ENCODE results near the gene ARHGAP42. TPM values are rescaled to one million over a fixed set of nuclear protein-coding genes. Genes with fewer than 3 reads are reported as not detected.
"Not testable (repeated sequence)": the region's sequence is repeated elsewhere in the genome, so short reads cannot be mapped to it uniquely, and the experiment has no call there.

The ARHGAP42 gene
- total RNA-seq, result 45.4 TPM

DNA sequence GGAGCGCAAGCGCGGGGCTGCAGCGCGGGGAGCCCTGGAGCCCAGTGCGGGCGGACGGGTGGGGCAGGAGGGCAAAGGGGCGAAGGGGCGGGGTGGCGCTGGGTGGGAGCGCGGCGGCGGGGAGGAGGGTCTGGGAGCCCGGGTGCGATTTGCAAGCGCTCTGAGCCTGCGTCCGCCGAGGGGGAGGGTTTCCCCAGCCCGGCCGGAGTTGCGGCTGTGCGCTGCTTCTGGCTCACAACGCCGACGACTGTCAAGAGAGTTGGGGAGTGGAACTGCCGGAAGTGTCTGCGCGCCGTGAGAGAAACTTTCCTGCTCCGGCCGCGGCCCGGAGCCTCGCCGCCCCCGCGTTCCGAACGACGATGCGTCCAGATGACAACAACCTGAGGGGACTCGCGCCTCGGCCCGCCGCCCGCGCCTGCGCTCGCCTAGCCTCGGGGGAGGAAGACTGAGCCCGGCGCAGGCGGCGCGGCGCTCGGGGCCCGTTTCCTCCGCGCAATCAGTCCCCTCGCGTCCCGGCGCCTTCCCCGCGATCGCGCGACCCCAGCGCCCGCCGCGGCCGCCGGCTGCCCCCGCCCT is at the start of gene ARHGAP42:
TSS of gene ARHGAP42 (plus strand) at position 235 of the 576 bp plus-strand sequence. CDS start 391 bp downstream, outside the sequence.
- DNase-seq, result peak; percentile 89

- DNase-seq, result peak; percentile 78
Observed at GRCh38 chr11:100637706-100638105, 49.4 kb upstream of the ARHGAP42 start.

DNA sequence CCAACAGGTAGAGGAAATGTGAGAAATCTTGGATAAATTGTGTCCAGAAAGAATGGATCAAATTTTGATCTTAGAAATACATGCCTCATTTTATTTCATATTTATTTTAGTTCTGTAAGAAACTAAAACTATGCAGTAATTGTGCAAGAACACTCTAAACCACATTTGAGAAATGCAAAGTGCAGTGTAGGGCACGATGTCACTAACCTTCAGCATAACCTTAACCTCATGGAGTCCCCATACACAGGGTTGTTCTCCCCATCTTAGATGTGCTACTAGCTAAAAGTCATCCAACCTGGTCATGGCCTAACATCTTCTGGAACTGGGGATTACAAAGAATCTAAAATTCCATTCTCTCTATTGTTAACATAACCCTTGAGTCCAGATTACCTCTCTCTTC is 48.4 kb upstream of the ARHGAP42 start:
- no peak for DNase-seq

GRCh38 chr11:100639140-100639539 is 47.9 kb upstream of the ARHGAP42 start:
- peak; percentile 65 for DNase-seq

GRCh38 chr11:100640071-100640470 is 47.0 kb upstream of the ARHGAP42 start:
- no peak for DNase-seq

- peak; percentile 83 for DNase-seq
Observed at GRCh38 chr11:100640646-100641045, 46.4 kb upstream of the ARHGAP42 start.

GRCh38 chr11:100641456-100641855 is 45.6 kb upstream of the ARHGAP42 start:
- DNase-seq, result no peak

- no peak for DNase-seq
Observed at GRCh38 chr11:100646545-100646944, 40.5 kb upstream of the ARHGAP42 start.

DNA sequence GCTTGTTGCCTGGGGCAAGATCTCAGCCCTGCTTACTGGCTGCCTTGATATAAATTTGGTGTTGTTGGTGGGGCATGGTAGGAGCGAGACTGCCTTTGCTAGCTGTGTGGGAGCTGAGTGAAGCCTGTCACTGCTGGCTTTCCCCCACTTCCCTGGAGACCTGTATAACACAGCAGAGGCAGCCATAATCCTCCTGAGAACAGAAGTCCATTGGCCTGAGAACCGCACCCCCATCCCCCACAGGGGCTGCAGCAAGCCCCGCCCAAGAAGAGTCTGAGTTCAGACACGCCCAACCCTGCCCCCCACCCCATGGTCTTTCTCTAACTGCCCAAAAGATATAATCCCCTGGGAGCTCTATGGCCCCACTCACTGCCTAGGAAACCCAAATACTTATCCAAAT is 39.2 kb upstream of the ARHGAP42 start:
- DNase-seq, result no peak

DNA sequence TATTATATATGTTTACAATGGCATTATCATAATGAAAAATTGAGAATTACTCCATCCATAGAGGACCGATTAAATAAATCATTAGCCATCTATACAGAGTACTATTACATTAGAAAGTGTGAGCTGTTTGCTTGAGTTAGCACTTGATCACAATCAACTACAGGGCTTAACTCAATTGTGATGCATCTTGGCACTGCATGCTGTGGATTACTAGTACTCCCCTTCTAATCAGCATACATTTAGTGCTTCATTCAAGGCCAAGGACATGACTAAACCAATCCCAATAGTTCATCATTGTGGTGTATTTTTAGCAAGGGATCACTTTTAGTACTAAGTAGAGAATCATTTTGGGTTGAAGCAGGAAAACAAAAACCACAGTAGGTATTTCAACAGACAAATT is 23.5 kb upstream of the ARHGAP42 start:
- DNase-seq, result no peak

DNA sequence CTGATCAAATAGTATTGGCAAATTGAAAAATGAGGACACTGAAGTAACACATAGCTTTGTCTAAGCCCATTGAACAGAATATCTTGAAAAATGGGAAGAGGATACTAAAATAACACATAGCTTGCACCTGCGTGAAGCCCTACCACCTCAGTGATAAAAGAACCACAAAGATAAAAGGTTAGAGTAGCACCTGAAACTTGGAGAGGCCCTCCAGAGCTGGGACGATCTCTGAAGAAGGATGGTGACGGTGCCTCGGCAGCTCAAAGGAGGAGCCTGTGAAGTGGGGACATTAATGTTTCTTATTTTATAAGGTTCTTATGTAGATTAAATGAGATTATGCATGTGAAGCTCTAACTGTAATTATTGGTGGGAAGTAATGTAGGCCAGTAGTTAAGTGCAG is 23.1 kb upstream of the ARHGAP42 start:
- no peak for DNase-seq

GRCh38 chr11:100666816-100667215 is 20.3 kb upstream of the ARHGAP42 start:
- DNase-seq, result not testable (repeated sequence)

GRCh38 chr11:100667449-100667848 is 19.6 kb upstream of the ARHGAP42 start:
- DNase-seq, result no peak

GRCh38 chr11:100670140-100670539 is 16.9 kb upstream of the ARHGAP42 start:
- no peak for DNase-seq

- DNase-seq, result no peak
Observed at GRCh38 chr11:100671471-100671870, 15.6 kb upstream of the ARHGAP42 start.

GRCh38 chr11:100672498-100673033 is 14.5 kb upstream of the ARHGAP42 start:
- no peak for DNase-seq

DNA sequence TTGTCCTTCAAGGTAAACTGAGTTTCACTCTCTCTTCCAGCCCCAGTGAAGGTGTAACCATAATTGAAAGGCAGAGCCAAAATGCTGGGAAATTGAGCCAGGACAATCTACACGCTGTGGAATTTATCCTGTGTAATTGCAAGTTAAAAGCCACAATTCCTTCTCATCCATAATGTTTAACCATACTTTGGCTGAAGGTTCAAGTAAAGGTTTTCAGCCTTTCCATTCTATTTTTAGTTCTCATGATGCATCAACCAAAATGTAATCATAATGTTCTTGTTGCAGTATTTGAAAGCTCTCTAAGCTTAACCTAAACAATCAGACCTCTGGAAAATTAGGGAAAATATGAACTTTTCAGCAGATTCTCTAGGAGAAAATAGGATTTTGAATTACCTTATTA is 14.0 kb upstream of the ARHGAP42 start:
- DNase-seq, result no peak

DNA sequence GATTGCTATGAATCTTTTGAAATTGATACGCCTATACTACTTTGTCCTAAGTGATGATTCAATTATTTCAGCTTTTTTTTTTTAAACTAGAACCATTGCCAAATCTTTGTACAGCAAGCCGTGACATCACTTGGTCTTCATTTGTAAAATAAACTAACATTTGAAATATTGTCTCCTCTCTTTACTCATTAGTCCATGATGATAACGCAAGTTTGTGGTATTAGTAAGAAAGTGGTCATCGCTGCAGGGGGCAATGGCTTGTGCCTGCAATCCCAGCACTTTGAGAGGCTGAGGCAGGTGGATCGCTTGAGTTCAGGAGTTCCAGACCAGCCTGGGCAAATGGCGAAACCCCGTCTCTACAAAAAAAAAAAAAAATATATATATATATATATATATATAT is 12.9 kb upstream of the ARHGAP42 start:
- DNase-seq, result no peak

- DNase-seq, result no peak
Observed at GRCh38 chr11:100675115-100675650, 11.9 kb upstream of the ARHGAP42 start.

DNA sequence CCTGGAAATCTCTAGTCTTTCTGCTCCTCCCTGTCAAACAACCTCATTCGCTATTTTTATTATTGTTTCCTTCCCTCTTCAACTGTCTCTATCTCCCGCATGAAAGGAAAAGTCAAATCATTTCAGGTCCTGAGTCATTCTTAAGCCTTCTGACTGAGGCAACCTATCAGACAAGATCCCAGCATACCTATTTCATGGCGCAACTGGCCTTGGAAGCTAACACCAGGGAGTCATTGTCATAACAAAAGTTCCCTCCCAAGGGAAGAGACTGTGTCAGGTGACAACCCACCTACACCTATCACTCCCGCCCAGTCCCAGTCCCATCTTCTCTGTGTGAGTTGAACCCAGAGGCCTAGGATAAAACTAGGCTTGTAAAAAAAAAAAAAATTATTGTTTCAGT is 10.2 kb upstream of the ARHGAP42 start:
- no peak for DNase-seq

GRCh38 chr11:100677796-100678195 is 9.3 kb upstream of the ARHGAP42 start:
- no peak for DNase-seq

DNA sequence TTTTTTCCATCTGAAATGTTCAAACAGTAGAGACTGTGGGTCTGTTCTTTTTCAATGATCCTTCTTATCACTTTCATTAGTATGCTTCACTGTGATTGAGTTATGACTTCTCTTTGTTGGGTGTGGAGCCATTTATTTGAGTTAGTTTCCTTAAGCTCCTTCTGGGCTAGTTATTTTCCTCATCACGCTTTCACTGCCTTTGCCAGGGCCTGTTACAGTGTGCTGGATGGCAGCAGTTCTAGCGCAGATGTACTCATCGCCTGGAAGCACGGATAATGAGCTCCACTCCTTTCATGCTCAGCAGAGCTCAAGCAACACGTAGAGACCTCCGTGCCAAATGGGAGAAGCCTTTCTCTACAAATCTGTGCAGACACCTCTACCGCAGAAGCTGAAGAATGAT is 7.0 kb upstream of the ARHGAP42 start:
- no peak for DNase-seq

- DNase-seq, result peak; percentile 51
Observed at GRCh38 chr11:100681064-100681502, 6.0 kb upstream of the ARHGAP42 start.

Data from tongue (tissue), 2 donors.